Lung (tissue), 12 donors: ENCODE results near the gene LMAN2. TPM values are rescaled to one million over a fixed set of nuclear protein-coding genes. Genes with fewer than 3 reads are reported as not detected.

Source experiments
- ATAC-seq: fragments of 200-7000 bp; cut with Tn5 transposase; one replicate; pipeline ENCODE4 v1.9.1; 2020; ENCODE audit warnings: moderate number of reproducible peaks; ENCODE audit not compliant: insufficient read depth, low FRiP score
- DNase-seq, 3 donors: peaks; one replicate each; pipeline ENCODE4 v3.0.0-alpha.2; 2013 to 2017
- H3K27ac ChIP-seq, 2 donors: one replicate each; pipeline ENCODE4 v1.5.1; 2013; ENCODE audit warnings: mild to moderate bottlenecking in 2 of 2, moderate library complexity in 2 of 2, control low read depth in 1 of 2, inconsistent platforms in 1 of 2, low read depth in 1 of 2, low read length in 1 of 2
- H3K27me3 ChIP-seq, 3 donors: one replicate each; pipeline ENCODE4 v1.5.1; 2013; ENCODE audit warnings: low read length in 2 of 3; ENCODE audit not compliant: control insufficient read depth in 3 of 3, insufficient read depth in 3 of 3
- H3K36me3 ChIP-seq, 4 donors: one replicate each; pipeline ENCODE4 v1.5.1; 2013; ENCODE audit warnings: low read length in 4 of 4, mild to moderate bottlenecking in 1 of 4, moderate library complexity in 1 of 4; ENCODE audit not compliant: control insufficient read depth in 4 of 4, insufficient read depth in 4 of 4
- H3K4me1 ChIP-seq, 5 donors: one replicate each; pipeline ENCODE4 v1.5.1; 2013; ENCODE audit warnings: low read length in 5 of 5, mild to moderate bottlenecking in 2 of 5, moderate library complexity in 1 of 5; ENCODE audit not compliant: control insufficient read depth in 5 of 5, insufficient read depth in 5 of 5
- H3K4me3 ChIP-seq: one replicate; pipeline ENCODE4 v1.5.1; 2013; ENCODE audit warnings: mild to moderate bottlenecking, control low read depth, moderate library complexity
- H3K9ac ChIP-seq, 2 donors: one replicate each; pipeline ENCODE4 v1.5.1; 2013; ENCODE audit warnings: low read length in 2 of 2, control low read depth in 1 of 2; ENCODE audit not compliant: insufficient read depth in 1 of 2
- H3K9me3 ChIP-seq, 4 donors: one replicate each; pipeline ENCODE4 v1.5.1; 2013; ENCODE audit warnings: low read length in 3 of 4, mild to moderate bottlenecking in 1 of 4, moderate library complexity in 1 of 4; ENCODE audit not compliant: control insufficient read depth in 4 of 4, insufficient read depth in 3 of 4
- WGBS, 2 donors: extraction: QIAGEN DNeasy Blood & Tissue Kit; methylation state at CpG; one replicate each; pipeline ENCODE4 v1.1.7; 2013; 5-methylcytosine and 5-hydroxymethylcytosine counted together
- polyA plus RNA-seq, 2 donors: library from polyadenylated mRNA; stranded (reverse); fragments of 200-250 nt; gene quantifications; one replicate each; pipeline ENCODE4 v1.2.1, GENCODE V29; 2013
- total RNA-seq, 2 donors: library from RNA; depleted of rRNA in 1 of 2; stranded (reverse); fragments of >200 nt in 1 of 2; gene quantifications; one replicate each; pipeline ENCODE4 v1.2.1, GENCODE V29; 2014 to 2021
- TF ChIP-seq, protein P1 (sequence below): IDR thresholded peaks from 2 replicates; pipeline ENCODE4 v1.5.1; 2012; ENCODE audit warnings: mild to moderate bottlenecking; ENCODE audit errors: control extremely low read depth, extremely low read depth
- donor health status: control.
- donor health status: control.
- donor health status: Bipolar disorder and iron deficiency.
- donor health status: healthy.
- donor health status: DM: yes; HTN: yes; CAD: no.

LMAN2 gene
- total and polyA plus RNA-seq, 4 donors: 101 to 316 (median 181) TPM

DNA sequence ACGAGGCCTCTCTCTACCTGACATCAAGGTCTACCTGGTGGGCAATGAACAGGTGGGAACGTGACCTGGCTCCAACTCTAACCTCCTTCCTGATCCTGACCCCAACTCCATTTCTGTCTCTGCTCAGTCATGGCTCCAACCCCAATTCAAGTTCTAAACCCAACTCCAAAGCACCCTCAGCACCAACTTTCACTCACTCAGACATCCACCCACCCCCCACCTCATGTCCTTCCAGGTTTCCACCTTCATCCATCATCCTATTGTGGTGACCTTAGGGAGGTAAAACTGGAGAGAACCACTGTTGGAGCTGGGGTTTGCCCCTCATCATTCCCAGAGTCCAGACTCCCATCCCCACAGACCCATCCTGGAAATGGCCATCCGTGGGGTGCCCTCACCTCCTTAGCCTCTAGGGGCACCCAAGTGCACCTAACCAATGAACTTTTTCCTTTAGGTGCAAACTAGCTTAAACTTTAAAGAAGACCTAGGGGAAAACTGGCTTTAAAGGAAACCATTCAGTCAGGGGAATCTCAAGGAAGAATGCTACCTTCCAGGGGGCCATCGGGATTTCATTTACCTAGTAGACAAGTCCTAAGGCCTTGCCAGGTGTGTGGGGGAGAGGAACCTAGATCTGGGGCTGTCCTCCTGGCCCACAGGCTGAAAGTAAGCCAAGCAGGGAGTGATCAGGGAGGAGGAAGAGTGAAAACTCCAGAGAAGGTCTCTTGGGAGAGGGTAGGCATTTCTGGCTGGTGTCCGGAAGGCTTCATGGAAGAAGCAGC is 17.6 kb upstream of the LMAN2 start:
- H3K27ac ChIP-seq: no peak overlapping the region
- peaks cover 0 to 2% (median 0%) of the 10 kb centered on the region in 3 donors for H3K27me3 ChIP-seq
- H3K4me1 ChIP-seq: peaks cover 0 to 24% (median 6%) of the 10 kb centered on the region in 5 donors
- no peak for ATAC-seq
- TF ChIP-seq, protein P1, sequence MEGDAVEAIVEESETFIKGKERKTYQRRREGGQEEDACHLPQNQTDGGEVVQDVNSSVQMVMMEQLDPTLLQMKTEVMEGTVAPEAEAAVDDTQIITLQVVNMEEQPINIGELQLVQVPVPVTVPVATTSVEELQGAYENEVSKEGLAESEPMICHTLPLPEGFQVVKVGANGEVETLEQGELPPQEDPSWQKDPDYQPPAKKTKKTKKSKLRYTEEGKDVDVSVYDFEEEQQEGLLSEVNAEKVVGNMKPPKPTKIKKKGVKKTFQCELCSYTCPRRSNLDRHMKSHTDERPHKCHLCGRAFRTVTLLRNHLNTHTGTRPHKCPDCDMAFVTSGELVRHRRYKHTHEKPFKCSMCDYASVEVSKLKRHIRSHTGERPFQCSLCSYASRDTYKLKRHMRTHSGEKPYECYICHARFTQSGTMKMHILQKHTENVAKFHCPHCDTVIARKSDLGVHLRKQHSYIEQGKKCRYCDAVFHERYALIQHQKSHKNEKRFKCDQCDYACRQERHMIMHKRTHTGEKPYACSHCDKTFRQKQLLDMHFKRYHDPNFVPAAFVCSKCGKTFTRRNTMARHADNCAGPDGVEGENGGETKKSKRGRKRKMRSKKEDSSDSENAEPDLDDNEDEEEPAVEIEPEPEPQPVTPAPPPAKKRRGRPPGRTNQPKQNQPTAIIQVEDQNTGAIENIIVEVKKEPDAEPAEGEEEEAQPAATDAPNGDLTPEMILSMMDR: no peak
- 71 to 75% methylated on average over 5 of the region's 5 CpGs for WGBS, 2 donors
- H3K4me3 ChIP-seq: no peak overlapping the region
- peaks cover 0 to 4% (median 0%) of the 10 kb centered on the region in 4 donors for H3K36me3 ChIP-seq
- H3K9ac ChIP-seq: no peak overlapping the region
- no peaks in the 10 kb centered on the region for H3K9me3 ChIP-seq
- no peak for DNase-seq

GRCh38 chr5:177367981-177368868 is 16.8 kb upstream of the LMAN2 start:
- H3K27ac ChIP-seq: no peak overlapping the region
- H3K4me1 ChIP-seq: peaks cover 0 to 28% (median 6%) of the 10 kb centered on the region in 5 donors
- no peaks in the 10 kb centered on the region for H3K9me3 ChIP-seq
- H3K9ac ChIP-seq: no peak overlapping the region
- H3K27me3 ChIP-seq: peaks cover 0 to 3% (median 2%) of the 10 kb centered on the region in 3 donors
- DNase-seq: no peak
- WGBS, 2 donors: 84 to 93% methylated on average over 29 of the region's 29 CpGs
- TF ChIP-seq, protein P1: no peak
- H3K36me3 ChIP-seq: peaks cover 0 to 4% (median 0%) of the 10 kb centered on the region in 4 donors
- H3K4me3 ChIP-seq: no peak overlapping the region
- no peak for ATAC-seq

- WGBS, 2 donors: 41 to 69% methylated on average over 45 to 46 of the region's 46 CpGs
- DNase-seq: no peak
- Histone ChIP-seq H3K9ac (no peak overlapping the region), H3K4me1 (peaks cover 0 to 31% (median 6%) of the 10 kb centered on the region in 5 donors), H3K27ac (peak overlapping the region in 1 of 2 donors; percentile 15), H3K27me3 (peaks cover 0 to 3% (median 2%) of the 10 kb centered on the region in 3 donors), H3K4me3 (peak overlapping the region; percentile 33), H3K36me3 (peaks cover 0 to 1% (median 0%) of the 10 kb centered on the region in 4 donors), H3K9me3 (no peaks in the 10 kb centered on the region)
- TF ChIP-seq, protein P1: no peak
- ATAC-seq: no peak
Observed at GRCh38 chr5:177367323-177367848, 15.9 kb upstream of the LMAN2 start.
